ENCODE measurements around the gene TICAM1.
"Not testable (repeated sequence)": the region's sequence is repeated elsewhere in the genome, so short reads cannot be mapped to it uniquely, and the experiment has no call there.

The TICAM1 gene

DNA sequence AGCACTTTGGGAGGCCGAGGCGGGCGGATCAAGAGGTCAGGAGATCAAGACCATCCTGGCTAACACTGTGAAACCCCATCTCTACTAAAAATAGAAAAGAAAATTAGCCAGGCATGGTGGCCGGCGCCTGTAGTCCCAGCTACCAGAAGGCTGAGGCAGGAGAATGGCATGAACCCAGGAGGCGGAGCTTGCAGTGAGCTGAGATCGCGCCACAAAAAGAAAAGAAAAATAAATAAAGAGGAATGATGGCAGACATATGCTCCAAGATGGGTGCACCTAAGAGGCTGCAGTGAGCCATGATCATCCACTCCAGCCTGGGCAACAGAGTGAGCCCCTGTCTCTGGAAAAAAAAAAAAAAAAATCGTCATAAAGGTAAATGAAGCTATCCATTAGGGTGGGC, 14.5 kb upstream of the TICAM1 start:
- DNase-seq: not testable (repeated sequence)

DNA sequence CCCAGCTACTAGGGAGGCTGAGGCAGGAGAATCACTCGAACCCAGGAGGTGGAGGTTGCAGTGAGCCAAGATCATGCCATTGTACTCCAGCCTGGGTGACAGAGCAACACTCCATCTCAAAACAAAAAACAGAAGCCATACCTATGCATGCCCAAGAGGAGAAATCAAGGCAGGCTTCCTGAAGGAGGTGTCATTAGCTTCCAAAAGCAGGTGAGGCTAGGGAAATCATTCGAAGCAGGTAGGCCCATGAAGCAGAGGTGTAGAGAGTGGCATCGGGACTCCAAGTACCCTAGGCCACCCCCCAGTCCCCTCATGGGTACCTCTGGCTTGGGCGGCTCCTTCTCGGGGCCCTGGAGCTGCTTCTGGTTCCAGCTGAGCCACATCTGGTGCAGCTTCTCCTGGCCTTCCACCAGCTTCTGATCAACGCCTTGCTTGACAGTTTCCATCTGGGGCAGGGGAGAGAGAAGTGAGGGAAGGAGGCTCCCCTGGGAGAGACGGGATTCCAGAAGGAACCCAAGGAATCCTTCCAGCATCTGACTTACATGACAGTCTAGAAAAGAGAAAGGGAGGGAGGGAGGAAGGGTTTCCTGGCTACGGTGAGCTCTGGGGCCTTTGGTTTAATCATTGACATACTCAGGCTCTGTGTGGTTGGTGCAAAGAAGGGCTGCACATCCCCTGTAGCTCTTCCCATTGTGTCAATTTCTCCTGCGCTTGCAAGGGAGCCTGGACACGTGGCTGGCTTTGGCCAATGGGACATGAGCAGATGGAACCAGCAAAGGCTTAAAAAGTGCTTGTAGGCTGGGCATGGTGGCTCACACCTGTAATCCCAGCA, 13.1 kb upstream of the TICAM1 start:
- no peak for DNase-seq

- DNase-seq: no peak
Observed at GRCh38 chr19:4843647-4843965, 12.1 kb upstream of the TICAM1 start.

- DNase-seq: no peak
Observed at GRCh38 chr19:4839192-4839591, 7.7 kb upstream of the TICAM1 start.

DNA sequence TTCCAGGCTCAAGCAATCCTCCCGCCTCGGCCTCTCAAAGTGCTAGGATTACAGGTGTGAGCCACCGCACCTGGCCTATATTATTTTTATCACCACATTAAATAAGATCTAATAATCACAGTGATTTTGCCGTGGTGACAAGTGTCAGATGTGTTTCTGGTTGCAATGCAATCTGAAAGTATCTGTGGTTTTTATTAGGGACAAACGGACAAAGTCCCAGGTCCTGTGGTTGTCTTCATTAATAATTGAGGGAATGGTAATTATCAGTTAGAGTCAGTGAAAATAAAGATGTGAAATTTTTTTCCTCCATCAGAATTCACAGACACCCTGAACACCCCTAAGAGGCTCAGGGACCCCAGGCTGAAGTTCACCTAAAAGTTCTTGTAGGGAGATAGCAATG, 1.3 kb upstream of the TICAM1 start:
- DNase-seq: no peak

- DNase-seq: not testable (repeated sequence)
Observed at GRCh38 chr19:4831979-4832340, 448 bp upstream of the TICAM1 start.

DNA sequence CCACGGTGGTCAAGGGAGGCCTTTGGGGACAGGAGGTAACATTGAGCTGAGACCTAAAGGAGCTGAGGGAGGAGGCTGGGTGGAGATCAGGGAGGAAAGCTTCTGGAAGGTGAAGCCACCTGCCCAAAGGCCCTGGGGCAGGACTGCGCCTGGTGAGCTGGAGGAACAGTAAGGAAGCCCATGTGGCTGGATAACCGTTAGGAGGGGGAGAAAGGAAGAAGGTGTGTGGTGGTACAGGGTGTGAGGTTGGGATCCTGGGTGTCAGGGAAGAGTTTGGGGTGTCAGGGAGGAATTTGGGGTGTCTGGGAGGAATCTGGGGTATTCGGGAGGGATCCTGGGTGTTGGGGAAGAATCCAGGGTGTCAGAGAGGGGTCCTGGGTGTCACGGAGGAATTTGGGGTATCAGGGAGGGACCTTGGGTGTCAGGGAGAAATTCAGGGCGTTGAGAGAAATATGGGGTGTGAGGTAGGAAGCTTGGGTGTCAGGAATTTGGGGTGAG, 695 bp downstream of the TICAM1 start:
- DNase-seq: no peak

GRCh38 chr19:4830332-4830731, 1.2 kb downstream of the TICAM1 start:
- DNase-seq: no peak

DNA sequence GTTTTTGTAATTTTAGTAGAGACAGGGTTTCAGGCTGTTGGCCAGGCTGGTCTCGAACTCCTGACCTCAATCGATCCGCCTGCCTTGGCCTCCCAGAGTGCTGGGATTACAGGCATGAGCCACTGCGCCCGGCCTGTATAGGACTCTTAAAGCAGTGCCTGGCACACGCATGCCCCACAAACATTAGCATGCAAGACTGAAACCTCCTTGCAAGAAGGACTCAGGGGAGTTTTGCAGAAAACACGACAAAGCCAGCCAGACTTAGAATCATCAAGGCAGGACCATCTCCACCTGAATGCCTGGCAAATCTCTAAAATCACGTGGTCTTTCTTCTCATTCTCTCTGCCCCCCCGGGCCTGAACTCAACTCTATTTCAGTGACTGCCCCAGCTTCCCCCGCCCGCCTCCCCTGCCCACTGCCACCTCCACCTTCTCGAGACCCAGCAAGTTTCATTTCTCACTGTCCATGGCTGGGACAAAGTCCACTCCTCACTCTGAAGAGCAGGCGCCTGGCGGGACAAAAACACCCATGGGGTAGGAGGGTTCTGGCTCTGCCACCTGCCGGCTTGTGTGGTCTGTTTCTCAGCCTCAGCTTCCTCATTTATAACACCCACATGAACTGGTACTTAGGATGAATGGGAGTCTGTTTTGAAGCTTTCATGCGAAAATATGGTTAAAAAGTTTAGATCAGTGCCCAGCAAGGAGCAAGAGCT, 2.4 kb downstream of the TICAM1 start:
- peak in 20 of 56 donors; percentile 2 to 42 (median 12) for DNase-seq

DNA sequence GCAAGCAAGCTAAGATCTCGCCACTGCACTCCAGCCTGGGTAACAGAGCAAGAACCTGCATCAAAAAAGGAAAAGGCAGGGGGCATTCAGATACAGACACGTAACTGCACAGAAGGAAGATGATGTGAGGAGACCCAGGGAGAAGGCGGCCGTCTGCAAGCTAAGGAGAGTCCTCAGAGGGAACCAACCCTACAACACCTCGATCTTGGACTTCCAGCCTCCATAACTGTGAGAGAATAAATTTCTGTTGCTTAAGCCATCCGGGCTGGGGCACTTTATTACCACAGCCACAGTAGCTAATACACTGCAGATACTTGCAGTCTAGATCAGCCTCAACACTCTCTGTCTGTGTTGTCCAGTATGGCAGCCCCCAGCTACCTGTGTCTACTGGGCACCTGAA, 7.9 kb downstream of the TICAM1 start:
- DNase-seq: no peak

- not testable (repeated sequence) for DNase-seq
Observed at GRCh38 chr19:4822354-4822753, 9.2 kb downstream of the TICAM1 start.

- no peak for DNase-seq
Observed at GRCh38 chr19:4821265-4821664, 10.2 kb downstream of the TICAM1 start.

DNA sequence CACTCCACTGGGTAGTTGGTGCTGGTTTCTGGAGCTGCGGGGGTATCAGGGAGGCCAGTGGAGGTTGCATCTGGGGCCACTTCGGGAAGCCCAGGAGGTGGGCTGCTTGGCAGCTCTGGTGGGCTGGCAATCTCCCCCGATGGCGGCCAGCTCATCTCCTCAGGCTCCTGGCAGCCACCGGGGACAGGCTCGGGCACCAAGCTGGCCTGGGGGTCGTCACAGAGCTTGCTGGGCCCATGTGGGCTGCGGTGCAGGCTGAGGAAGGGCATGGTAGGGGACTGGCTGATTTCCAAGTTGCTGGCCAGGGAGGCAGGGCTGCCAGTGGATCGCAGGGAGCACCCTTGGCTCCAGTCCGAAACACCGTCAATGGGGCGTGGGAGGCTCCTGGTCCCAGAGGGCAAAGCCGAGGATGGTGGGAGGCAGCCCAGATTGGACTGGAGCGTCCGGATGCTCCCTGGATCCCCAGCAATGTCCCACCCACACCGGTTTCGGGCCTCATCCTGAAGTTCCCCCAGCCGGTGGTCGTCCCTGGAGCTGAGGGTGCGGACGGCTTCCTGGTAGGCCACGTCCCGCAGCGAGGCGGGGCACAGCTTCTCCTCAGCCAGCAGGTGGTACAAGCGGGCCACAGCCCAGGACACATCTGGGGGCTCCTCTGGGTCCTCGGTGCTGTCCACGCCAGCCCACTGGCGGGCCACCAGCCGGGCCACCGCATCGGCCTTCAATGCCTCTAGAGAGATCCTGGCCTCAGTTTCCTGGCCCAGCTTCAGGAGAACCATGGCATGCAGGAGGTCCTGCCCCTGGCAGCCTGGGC, 13.8 kb downstream of the TICAM1 start:
- DNase-seq: no peak

- no peak for DNase-seq
Observed at GRCh38 chr19:4816950-4817278, 14.6 kb downstream of the TICAM1 start.

- DNase-seq: no peak
Observed at GRCh38 chr19:4816202-4816949, 15.1 kb downstream of the TICAM1 start.

DNA sequence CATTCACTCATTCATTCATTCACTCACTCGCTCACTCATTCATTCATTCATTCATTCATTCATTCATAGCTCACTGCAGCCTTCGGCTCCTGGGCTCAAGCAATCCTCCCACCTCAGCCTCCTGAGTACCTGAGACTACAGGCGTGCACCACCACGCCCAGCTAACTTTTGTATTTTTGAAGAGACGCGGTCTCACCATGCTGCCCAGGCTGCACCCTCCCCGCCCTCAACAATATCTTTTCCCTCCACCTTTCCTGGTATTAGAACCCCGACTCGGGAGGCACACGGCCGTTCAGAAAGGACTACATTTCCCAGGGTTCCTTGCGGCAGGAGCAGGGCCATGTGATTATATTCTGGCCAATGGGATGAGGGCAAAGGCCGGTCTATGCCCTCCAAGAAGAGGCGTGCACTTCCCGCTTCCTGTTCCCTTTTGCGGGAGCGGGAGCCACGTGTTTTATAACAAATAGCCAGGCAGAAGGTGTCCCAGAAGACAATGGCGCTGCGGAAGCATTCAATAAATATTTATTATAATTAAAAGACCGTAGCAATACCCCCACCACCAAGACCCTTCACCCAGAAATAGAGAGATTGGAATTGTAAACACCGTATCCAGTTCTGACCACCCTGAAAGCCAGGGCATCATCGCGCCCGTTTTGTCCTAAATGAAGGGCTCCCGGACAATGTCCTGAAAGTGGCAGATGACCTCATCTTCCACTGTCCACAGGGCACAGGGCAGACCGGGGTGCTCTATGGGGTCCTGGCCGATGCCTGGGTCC, 15.9 kb downstream of the TICAM1 start:
- peak; percentile 30 to 96 (median 85) for DNase-seq

- no peak for DNase-seq
Observed at GRCh38 chr19:4814625-4815425, 16.7 kb downstream of the TICAM1 start.

- DNase-seq: peak in 44 of 56 donors; percentile 6 to 78 (median 39)
Observed at GRCh38 chr19:4811328-4812131, 20.0 kb downstream of the TICAM1 start.

- DNase-seq: peak in 26 of 56 donors; percentile 5 to 56 (median 25)
Observed at GRCh38 chr19:4807188-4807587, 24.3 kb downstream of the TICAM1 start.
